Psoas muscle (tissue), 8 donors: Measurements from ENCODE around the gene TRIM17. TPM values are rescaled to one million over a fixed set of nuclear protein-coding genes. Genes with fewer than 3 reads are reported as not detected.

Source experiments
- ATAC-seq, 4 donors: fragments of 200-7000 bp; cut with Tn5 transposase; one replicate each; pipeline ENCODE4 v1.9.1; 2020; ENCODE audit warnings: moderate library complexity in 3 of 4, mild to moderate bottlenecking in 2 of 4
- DNase-seq, 2 donors: peaks; one replicate each; pipeline ENCODE4 v3.0.0-alpha.2; 2020
- H3K27ac ChIP-seq: fragments of 200-600 bp; one replicate; pipeline ENCODE4 v1.8.0; 2022
- H3K27me3 ChIP-seq, 3 donors: fragments of 200-600 bp in 1 of 3; one replicate each; pipeline versions ENCODE4 v1.6.1 to v1.8.0; 2013 to 2022; ENCODE audit warnings: low read length in 2 of 3, mild to moderate bottlenecking in 2 of 3, moderate library complexity in 1 of 3; ENCODE audit not compliant: insufficient read depth in 3 of 3
- H3K36me3 ChIP-seq, 2 donors: fragments of 200-600 bp in 1 of 2; one replicate each; pipeline versions ENCODE4 v1.6.1 to v1.8.0; 2013 to 2022; ENCODE audit warnings: low read depth in 1 of 2, mild to moderate bottlenecking in 1 of 2, moderate library complexity in 1 of 2; ENCODE audit not compliant: insufficient read depth in 1 of 2
- H3K4me1 ChIP-seq: fragments of 200-600 bp; one replicate; pipeline ENCODE4 v1.8.0; 2022
- H3K4me3 ChIP-seq: fragments of 200-600 bp; one replicate; pipeline ENCODE4 v1.8.0; 2022; ENCODE audit warnings: mild to moderate bottlenecking
- H3K9me3 ChIP-seq: fragments of 200-600 bp; one replicate; pipeline ENCODE4 v1.8.0; 2022
- CTCF ChIP-seq: fragments of 200-600 bp; IDR thresholded peaks from one replicate; pipeline ENCODE4 v1.8.0; 2022; ENCODE audit warnings: antibody characterized with exemption
- WGBS, 3 donors: extraction: QIAGEN DNeasy Blood & Tissue Kit; methylation state at CpG; one replicate each; pipeline versions ENCODE4 v1.1.6 to v1.1.7; 2013; 5-methylcytosine and 5-hydroxymethylcytosine counted together
- intact Hi-C, 2 donors: fragments of 100-400 bp; cut with DNase I; formaldehyde crosslinking; loops; one replicate each; pipeline versions ENCODE4 v1.11.0 to v1.14.2; 2022
- polyA plus RNA-seq, 3 donors: library from polyadenylated mRNA; stranded (reverse); fragments of 200-250 nt; gene quantifications; one replicate each; pipeline ENCODE4 v1.2.3, GENCODE V29; 2013
- total RNA-seq, 4 donors: library from RNA; stranded (reverse); fragmentation: NEBNext Ultra II Directional in 2 of 4; extraction: Animal tissue kit (Norgen Biotek cat#: 25700) in 2 of 4; gene quantifications; one replicate each; pipeline versions ENCODE4 v1.2.1 to v1.2.4, GENCODE V29; 2021 to 2023
- donor health status: healthy with polysubstance abuse.
- donor health status: DM: no; HTN: no; CAD: no; lungs with moderate emphysema.
- donor health status: Bipolar disorder and iron deficiency.
- donor health status: healthy.
- donor health status: DM: yes; HTN: yes; CAD: no.
- donor health status: DM: no; HTN: no; CAD: no.
- donor health status: DM: no; HTN: no; CAD: no.
- donor health status: DM: yes; HTN: yes; CAD: no.

TRIM17 gene
- total and polyA plus RNA-seq, 7 donors, result 0.03 TPM; not detected in 6

GRCh38 chr1:228391411-228392020 lies 25.1 kb downstream of the TRIM17 start:
- Histone ChIP-seq H3K4me1 (no peaks in the 10 kb centered on the region), H3K27ac (no peak overlapping the region), H3K36me3 (peaks cover 0 to 19% of the 10 kb centered on the region in 2 donors), H3K4me3 (no peak overlapping the region), H3K27me3 (no peaks in the 10 kb centered on the region), H3K9me3 (no peaks in the 10 kb centered on the region)
- DNase-seq (peak; percentile 10 to 41), ATAC-seq (peak in 1 of 4 donors; percentile 1)
- WGBS, 3 donors, result 91 to 97% (median 92%) methylated on average over 11 of the region's 11 CpGs
- no peak for TF ChIP-seq CTCF
- intact Hi-C loops, result loop anchor here in 1 of 2 donors (10.0 kb wide), 1 partner anchor 267 kb away; no protein-coding TSS in a partner anchor

GRCh38 chr1:228390649-228391048 lies 26.0 kb downstream of the TRIM17 start:
- no peak overlapping the region for H3K4me3 ChIP-seq
- peak in 1 of 2 donors; percentile 21 for DNase-seq
- no peaks in the 10 kb centered on the region for H3K9me3 ChIP-seq
- peaks cover 0 to 10% of the 10 kb centered on the region in 2 donors for H3K36me3 ChIP-seq
- no peak for ATAC-seq
- WGBS, 3 donors, result 81 to 88% (median 85%) methylated on average over 10 of the region's 10 CpGs
- intact Hi-C loops, result loop anchor here in 1 of 2 donors (10.0 kb wide), 1 partner anchor 266 kb away; no protein-coding TSS in a partner anchor
- H3K4me1 ChIP-seq, result no peaks in the 10 kb centered on the region
- no peak overlapping the region for H3K27ac ChIP-seq
- TF ChIP-seq CTCF, result no peak
- no peaks in the 10 kb centered on the region for H3K27me3 ChIP-seq

- intact Hi-C loops, result no loop called here
These were observed 29.3 kb downstream of the TRIM17 start for GRCh38 chr1:228387321-228387720.

GRCh38 chr1:228385232-228385631 lies 31.4 kb downstream of the TRIM17 start:
- DNase-seq (no peak), ATAC-seq (peak in 1 of 4 donors; percentile 7)
- no peak overlapping the region for H3K4me3 ChIP-seq
- H3K36me3 ChIP-seq, result no peaks in the 10 kb centered on the region
- TF ChIP-seq CTCF, result no peak
- no peaks in the 10 kb centered on the region for H3K27me3 ChIP-seq
- no peaks in the 10 kb centered on the region for H3K9me3 ChIP-seq
- H3K27ac ChIP-seq, result no peak overlapping the region
- no peaks in the 10 kb centered on the region for H3K4me1 ChIP-seq
- intact Hi-C loops, result no loop called here

More at GRCh38 chr1:228387321-228387720, 29.3 kb downstream of the TRIM17 start:
- peak in 2 of 4 donors; percentile 5 to 12 for ATAC-seq
- Histone ChIP-seq H3K27me3 (no peaks in the 10 kb centered on the region), H3K4me1 (no peaks in the 10 kb centered on the region), H3K9me3 (no peaks in the 10 kb centered on the region), H3K36me3 (no peaks in the 10 kb centered on the region), H3K27ac (no peak overlapping the region), H3K4me3 (no peak overlapping the region)
- no peak for TF ChIP-seq CTCF
- DNase-seq, result peak in 1 of 2 donors; percentile 24

GRCh38 chr1:228383773-228384172 lies 32.9 kb downstream of the TRIM17 start:
- ATAC-seq (peak in 2 of 4 donors; percentile 3 to 5), DNase-seq (no peak)
- 65 to 87% (median 79%) methylated on average over 2 of the region's 2 CpGs for WGBS, 3 donors
- Histone ChIP-seq H3K36me3 (peaks cover 0 to 7% of the 10 kb centered on the region in 2 donors), H3K27me3 (no peaks in the 10 kb centered on the region), H3K9me3 (no peaks in the 10 kb centered on the region), H3K4me1 (no peaks in the 10 kb centered on the region), H3K4me3 (no peak overlapping the region), H3K27ac (no peak overlapping the region)
- intact Hi-C loops, result no loop called here
- TF ChIP-seq CTCF, result no peak
